GM19438 (cell line): ENCODE measurements around the gene CAMK1D.
"Not testable (repeated sequence)": the region's sequence is repeated elsewhere in the genome, so short reads cannot be mapped to it uniquely, and the experiment has no call there.

ENCODE experiments used
- ATAC-seq: cut with Tn5 transposase; IDR thresholded peaks from one replicate; pipeline ENCODE4 v1.9.1; 2021; ENCODE audit warnings: low read depth; ENCODE audit not compliant: unreplicated experiment

CAMK1D gene

GRCh38 chr10:12799714-12800113 lies 450.4 kb downstream of the CAMK1D start:
- ATAC-seq, result no peak

- ATAC-seq, result no peak
These were observed 451.0 kb downstream of the CAMK1D start for GRCh38 chr10:12800302-12800701.

DNA sequence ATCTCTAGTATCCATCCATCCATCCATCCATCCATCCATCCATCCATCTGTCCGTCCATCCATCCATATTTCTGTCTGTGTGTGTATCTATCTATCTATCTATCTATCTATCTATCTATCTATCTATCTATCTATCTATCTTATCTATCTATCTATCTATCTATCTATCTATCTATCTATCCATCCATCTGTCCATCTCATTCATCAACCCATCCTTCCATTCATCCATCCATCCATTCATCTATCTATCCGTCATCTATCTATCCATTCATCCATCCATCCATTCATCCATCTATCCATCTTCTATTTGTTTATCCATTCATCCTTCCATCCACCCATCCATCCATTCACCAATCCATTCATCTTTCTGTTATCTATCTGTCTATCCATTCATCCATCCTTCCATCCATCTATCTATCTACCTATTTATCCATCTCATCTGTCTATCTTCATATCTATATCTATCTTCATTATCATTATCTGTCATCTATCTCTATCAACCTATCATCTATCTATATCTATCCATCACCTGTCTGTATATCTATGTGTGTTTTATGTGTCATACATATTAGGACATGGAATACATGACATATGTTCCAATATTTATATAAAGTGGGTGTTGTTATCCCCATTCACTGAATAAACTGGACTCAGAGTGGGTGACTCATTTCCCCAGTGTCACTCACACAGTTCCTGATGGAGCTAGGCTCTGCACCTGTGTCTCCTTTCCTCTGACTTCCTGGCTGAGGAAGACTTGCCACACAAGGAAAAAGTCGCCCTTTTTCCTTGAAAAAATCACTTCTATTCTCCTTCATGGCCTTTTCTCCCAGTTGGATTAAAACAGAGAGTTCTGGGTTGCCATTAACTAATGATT lies 452.1 kb downstream of the CAMK1D start:
- no peak for ATAC-seq

- ATAC-seq, result no peak
These were observed 454.4 kb downstream of the CAMK1D start for GRCh38 chr10:12803776-12804175.

- no peak for ATAC-seq
These were observed 457.1 kb downstream of the CAMK1D start for GRCh38 chr10:12806228-12807095.

DNA sequence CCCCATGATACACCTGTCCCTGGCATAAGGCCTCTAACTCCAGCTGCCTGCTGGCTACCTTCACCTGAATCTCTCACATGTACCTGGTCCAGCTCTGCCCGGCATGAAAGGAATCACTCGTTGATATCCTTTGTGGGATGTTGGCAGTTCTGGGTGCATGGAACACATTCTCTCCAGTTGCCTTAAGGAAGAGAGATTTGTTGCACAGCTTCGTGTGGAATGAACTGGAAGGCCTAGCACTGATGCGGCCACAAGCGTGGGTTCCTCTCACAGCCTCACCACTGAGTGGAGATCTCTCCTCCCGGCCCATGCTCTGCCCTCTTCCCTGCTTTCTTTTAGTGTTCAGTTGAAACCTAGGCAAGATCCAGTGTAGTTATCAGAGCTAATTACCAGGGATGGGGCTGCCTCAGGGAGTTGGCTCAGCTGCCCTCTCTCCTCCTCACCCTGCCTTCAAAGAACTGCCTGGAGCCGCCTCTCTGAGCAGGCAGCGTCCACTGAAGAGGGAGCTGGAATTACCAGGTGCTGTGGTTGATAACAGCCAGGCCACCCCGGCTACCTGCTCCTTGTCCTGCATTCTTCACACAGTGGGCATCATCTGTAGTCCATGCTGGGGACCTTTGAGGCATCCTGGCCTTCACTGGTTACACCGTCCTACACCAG lies 457.9 kb downstream of the CAMK1D start:
- no peak for ATAC-seq

DNA sequence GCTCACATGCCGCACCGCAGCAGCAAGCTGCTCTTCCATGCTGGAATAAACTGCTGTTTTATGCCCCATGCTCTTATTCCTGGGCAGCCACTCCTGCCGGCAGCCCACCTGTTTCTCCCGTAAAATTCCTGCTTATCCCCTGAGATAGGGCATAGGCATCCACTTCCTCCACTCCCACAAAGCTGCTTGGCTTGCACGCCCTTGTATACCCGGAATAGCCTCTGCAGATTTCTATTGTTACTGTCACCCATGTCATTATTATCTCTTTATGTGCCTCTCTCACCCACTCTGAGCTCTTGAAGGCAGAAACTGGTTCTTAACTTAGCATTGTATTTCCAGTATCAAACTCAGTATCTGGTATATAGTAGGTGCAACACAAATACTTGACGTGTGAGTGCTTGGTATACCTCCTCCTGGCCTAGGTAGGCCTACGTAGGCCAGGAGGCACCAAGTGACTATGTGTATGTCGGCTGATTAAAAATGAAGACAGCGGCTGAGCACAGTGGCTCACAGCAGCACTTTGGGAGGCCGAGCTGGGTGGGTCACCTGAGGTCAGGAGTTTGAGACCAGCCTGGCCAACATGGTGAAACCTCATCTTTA lies 458.8 kb downstream of the CAMK1D start:
- ATAC-seq, result no peak

GRCh38 chr10:12810046-12810445 lies 460.7 kb downstream of the CAMK1D start:
- not testable (repeated sequence) for ATAC-seq

DNA sequence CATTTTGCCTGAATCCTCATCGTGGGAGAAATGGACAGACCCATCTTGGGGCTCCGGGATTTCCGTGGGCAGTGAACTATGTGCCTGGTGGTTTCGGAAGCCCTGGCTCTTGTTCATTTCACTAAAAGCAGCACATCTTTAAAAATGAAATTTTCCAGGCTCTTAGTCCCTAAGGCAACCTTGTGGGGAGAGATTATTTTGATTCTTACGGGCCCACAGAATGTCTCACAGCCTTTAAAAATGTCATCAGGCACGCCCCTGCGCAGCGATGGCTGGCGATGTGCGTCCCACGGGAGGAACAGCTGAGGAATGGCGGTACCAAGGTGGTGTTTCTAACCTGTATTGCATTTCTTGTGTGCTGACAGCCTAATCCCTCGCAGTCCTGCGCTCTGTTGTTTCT lies 462.5 kb downstream of the CAMK1D start:
- ATAC-seq, result no peak

GRCh38 chr10:12812571-12812970 lies 463.2 kb downstream of the CAMK1D start:
- no peak for ATAC-seq

DNA sequence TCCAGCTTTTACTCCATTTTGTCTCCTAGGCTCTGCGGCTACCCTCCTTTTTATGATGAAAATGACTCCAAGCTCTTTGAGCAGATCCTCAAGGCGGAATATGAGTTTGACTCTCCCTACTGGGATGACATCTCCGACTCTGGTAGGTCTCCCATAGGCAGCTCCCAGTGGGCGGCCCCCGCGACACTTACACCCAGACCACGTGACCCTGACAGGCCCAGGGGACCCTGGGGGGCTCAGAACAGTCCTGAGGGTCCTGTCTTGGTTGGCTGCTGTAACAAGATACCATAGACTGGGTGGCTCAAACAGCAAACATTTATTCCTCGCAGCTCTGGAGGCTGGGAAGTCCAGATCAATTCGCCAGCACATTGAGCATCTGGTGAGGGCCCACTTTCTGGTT lies 464.8 kb downstream of the CAMK1D start:
- no peak for ATAC-seq

DNA sequence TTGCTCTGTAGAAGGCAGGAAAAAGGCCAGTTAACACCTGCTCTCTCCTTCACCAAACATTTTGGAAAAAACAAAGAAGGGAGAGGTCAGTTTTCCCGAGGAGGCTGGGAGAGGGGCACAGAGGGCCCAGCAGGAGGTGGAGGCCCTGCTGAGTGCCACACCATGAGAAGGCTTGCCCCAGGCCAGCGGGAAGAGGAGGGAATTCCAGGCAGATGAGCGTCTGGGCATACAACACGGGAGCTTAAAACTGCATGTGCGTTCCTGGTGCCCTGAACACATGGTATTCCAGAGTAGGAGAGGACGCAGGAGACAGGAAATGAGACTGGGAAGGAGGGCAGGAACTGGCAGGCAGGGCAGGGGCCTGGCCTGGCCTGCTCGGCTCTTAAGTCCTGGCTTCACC lies 469.7 kb downstream of the CAMK1D start:
- ATAC-seq, result no peak

- no peak for ATAC-seq
These were observed 470.3 kb downstream of the CAMK1D start for GRCh38 chr10:12819656-12820055.

- no peak for ATAC-seq
These were observed 473.0 kb downstream of the CAMK1D start for GRCh38 chr10:12822126-12822892.

DNA sequence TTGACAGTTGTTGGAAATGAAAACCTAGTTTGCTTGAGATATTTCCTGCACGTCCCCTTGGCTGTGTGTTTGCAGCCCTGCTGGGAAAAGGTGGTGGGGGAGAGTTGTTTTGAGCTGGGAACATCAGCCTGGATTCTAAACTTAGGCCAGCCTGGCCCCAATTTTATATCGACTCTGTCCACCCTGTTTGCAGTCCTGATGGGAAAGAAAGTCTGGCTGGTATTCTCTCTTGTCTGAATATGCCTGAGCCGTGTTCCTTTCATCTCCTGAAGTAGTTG lies 473.5 kb downstream of the CAMK1D start:
- ATAC-seq, result no peak

- ATAC-seq, result no peak
These were observed 474.0 kb downstream of the CAMK1D start for GRCh38 chr10:12823328-12823727.

DNA sequence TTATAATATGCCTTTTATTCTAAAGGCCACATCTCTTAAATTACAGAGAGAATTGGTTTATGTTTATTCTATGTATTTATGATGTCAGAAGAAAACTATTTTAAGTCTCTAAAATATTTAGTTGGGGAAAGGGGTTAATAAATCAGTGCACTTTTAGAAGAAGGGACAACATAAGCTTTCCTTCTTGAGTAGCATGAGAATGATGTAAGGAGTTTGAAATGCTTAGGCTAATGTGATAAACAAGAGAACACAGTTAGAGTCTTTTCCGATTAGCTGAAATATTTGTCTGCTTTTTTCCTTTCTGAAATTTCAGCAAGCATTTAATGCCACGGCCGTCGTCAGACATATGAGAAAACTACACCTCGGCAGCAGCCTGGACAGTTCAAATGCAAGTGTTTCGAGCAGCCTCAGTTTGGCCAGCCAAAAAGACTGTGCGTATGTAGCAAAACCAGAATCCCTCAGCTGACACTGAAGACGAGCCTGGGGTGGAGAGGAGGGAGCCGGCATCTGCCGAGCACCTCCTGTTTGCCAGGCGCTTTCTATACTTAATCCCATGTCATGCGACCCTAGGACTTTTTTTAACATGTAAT lies 476.0 kb downstream of the CAMK1D start:
- ATAC-seq, result no peak

DNA sequence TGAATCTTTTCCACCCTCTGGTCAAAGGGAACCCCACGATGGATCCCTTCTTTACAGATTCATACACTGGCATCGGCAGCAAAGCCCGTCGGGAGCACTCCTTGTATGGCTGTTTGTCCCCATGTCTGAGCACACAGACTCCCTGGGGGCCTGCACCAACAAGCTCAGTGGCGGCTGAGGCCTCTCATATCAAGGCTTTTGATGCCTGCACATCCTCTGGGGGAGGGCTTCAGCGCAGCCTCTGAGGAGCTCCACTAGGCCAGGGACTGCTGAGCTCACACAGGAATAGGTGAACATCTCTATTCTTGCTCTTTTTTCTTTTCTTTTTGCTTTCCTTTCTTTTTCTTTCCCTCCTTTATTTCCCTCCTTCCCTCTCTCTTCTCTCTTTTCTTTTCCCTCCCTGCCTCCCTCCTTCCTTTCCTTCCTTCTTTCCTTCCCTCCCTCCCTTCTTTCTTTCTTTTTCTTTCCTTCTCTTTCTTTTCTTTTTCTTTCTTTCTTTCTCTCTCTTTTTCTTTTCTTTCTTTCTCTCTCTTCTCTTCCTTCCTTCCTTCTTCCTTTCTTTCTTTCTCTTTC lies 477.5 kb downstream of the CAMK1D start:
- ATAC-seq, result no peak

GRCh38 chr10:12828736-12829135 lies 479.4 kb downstream of the CAMK1D start:
- ATAC-seq, result no peak
